SK-N-SH (cell line): ENCODE measurements around the gene PLA2G2F.

Source experiments
- CTCF ChIP-seq: fragments of 200-600 bp; sonication (generic); IDR thresholded peaks from 2 replicates; pipeline ENCODE4 v1.6.1; 2017; ENCODE audit warnings: antibody characterized with exemption, mild to moderate bottlenecking, moderate library complexity
- EZH2phosphoT487 ChIP-seq: fragments of 200-600 bp; sonication (generic); IDR thresholded peaks from 2 replicates; pipeline ENCODE4 v1.6.1; 2017; ENCODE audit warnings: low read depth, mixed run types, mild to moderate bottlenecking, antibody characterized with exemption, moderate library complexity, borderline replicate concordance
- JUND ChIP-seq: IDR thresholded peaks from 2 replicates; pipeline ENCODE4 v1.4.0; 2012
- MXI1 ChIP-seq: IDR thresholded peaks from 2 replicates; pipeline ENCODE4 v1.6.1; 2012; ENCODE audit warnings: mild to moderate bottlenecking, low read depth, low read length, improper control_type of control experiment
- PBX3 ChIP-seq: IDR thresholded peaks from 2 replicates; pipeline ENCODE4; 2012
- POLR2AphosphoS5 ChIP-seq: IDR thresholded peaks from 2 replicates; pipeline ENCODE4 v1.6.1; 2012; ENCODE audit warnings: low read depth, low read length
- SIN3A ChIP-seq: IDR thresholded peaks from 2 replicates; pipeline ENCODE4 v1.6.1; 2012; ENCODE audit warnings: low read depth, mild to moderate bottlenecking, low read length, moderate library complexity, borderline replicate concordance
- TAF1 ChIP-seq: IDR thresholded peaks from 2 replicates; pipeline ENCODE4 v1.6.1; 2012; ENCODE audit warnings: low read depth, mild to moderate bottlenecking, low read length, moderate library complexity, borderline replicate concordance
- USF2 ChIP-seq: fragments of 150-350 bp; IDR thresholded peaks from 2 replicates; pipeline ENCODE4 v1.6.1; 2017; ENCODE audit warnings: antibody characterized with exemption, low read length, low read depth, borderline replicate concordance
- YY1 ChIP-seq: IDR thresholded peaks from 2 replicates; pipeline ENCODE4 v1.4.0; 2012; ENCODE audit warnings: low read depth, mild to moderate bottlenecking

- TF ChIP-seq CTCF, result no peak
- no peak for TF ChIP-seq TAF1
- TF ChIP-seq PBX3, result no peak
- no peak for TF ChIP-seq JUND
- TF ChIP-seq MXI1, result no peak
- no peak for TF ChIP-seq EZH2phosphoT487
- TF ChIP-seq USF2, result no peak
- TF ChIP-seq YY1, result no peak
- TF ChIP-seq POLR2AphosphoS5, result no peak
- TF ChIP-seq SIN3A, result no peak
These were observed 25.6 kb downstream of the PLA2G2F start for GRCh38 chr1:20164694-20165202.
